BJ (cell line): ENCODE results near the gene SLC9A8. TPM values are rescaled to one million over a fixed set of nuclear protein-coding genes. Genes with fewer than 3 reads are reported as not detected.

Experiments used
- CTCF ChIA-PET: fragments of 350-600 bp; formaldehyde crosslinking; extraction: SDS; loops from one replicate; lab custom pipeline; 2021; ENCODE audit warnings: antibody characterized with exemption, inconsistent platforms; lab: Yijun Ruan, JAX
- POLR2A ChIA-PET: fragments of 300-600 bp; sonication (Branson Sonifier 250); formaldehyde crosslinking; extraction: SDS; loops from one replicate; lab custom pipeline; 2021; ENCODE audit warnings: antibody characterized with exemption; lab: Charles Lee
- DNase-seq: peaks from one replicate; pipeline ENCODE4 v3.0.0-alpha.2; 2011; ENCODE audit warnings: low read depth
- H3K27me3 ChIP-seq: 2 replicates; pipeline ENCODE4 v1.6.0; 2011; ENCODE audit warnings: low read length; ENCODE audit not compliant: control insufficient read depth, insufficient read depth
- H3K36me3 ChIP-seq: 2 replicates; pipeline ENCODE4 v1.5.1; 2011; ENCODE audit warnings: low read length; ENCODE audit not compliant: control insufficient read depth, insufficient read depth
- H3K4me3 ChIP-seq: 2 replicates; pipeline ENCODE4 v1.5.1; 2011; ENCODE audit warnings: low read depth, mild to moderate bottlenecking, control low read depth, low read length
- polyA plus RNA-seq: library from polyadenylated mRNA; depleted of rRNA; stranded (reverse); fragments of >200 nt; gene quantifications from 2 replicates; pipeline ENCODE4 v1.2.3, GENCODE V29; 2011
- TF ChIP-seq, protein P1 (sequence below): IDR thresholded peaks from 2 replicates; pipeline ENCODE4 v1.5.1; 2011; ENCODE audit warnings: low read depth, mild to moderate bottlenecking, control low read depth, inconsistent platforms, low read length, moderate library complexity; ENCODE audit not compliant: insufficient read depth

SLC9A8 gene
- polyA plus RNA-seq, 1 experiment, result 3.3 TPM

DNA sequence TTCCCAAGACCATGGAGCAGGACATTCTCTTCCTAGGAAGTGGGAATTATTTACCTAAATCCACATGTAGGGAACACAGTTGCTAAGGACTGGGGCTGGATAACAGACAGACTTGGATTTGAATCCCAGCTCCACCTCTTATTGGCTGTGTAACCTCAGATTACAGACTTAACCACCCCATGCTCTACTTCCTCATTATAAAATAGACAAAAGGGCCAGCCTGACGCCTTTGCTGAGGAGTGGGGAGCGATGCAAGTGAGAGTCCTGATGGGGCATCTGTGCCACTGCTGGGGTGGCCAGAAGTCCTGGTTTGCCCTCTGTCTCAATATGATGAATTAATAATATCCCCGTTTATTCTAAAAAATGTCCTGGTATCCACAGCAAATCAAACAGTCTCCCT, 55.9 kb downstream of the SLC9A8 start:
- H3K36me3 ChIP-seq, result peaks cover 3% of the 10 kb centered on the region; the same call in 1 of the 2 replicates
- ChIA-PET POLR2A (no interaction called here), CTCF (interaction anchor here (1.0 to 1.5 kb wide), 2 partner anchors 19 to 22 kb away, joined by 3 to 4 read pairs; no protein-coding TSS in a partner anchor)
- H3K27me3 ChIP-seq, result no peaks in the 10 kb centered on the region
- H3K4me3 ChIP-seq, result no peak overlapping the region
- TF ChIP-seq, protein P1, sequence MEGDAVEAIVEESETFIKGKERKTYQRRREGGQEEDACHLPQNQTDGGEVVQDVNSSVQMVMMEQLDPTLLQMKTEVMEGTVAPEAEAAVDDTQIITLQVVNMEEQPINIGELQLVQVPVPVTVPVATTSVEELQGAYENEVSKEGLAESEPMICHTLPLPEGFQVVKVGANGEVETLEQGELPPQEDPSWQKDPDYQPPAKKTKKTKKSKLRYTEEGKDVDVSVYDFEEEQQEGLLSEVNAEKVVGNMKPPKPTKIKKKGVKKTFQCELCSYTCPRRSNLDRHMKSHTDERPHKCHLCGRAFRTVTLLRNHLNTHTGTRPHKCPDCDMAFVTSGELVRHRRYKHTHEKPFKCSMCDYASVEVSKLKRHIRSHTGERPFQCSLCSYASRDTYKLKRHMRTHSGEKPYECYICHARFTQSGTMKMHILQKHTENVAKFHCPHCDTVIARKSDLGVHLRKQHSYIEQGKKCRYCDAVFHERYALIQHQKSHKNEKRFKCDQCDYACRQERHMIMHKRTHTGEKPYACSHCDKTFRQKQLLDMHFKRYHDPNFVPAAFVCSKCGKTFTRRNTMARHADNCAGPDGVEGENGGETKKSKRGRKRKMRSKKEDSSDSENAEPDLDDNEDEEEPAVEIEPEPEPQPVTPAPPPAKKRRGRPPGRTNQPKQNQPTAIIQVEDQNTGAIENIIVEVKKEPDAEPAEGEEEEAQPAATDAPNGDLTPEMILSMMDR, result no peak
- no peak for DNase-seq

DNA sequence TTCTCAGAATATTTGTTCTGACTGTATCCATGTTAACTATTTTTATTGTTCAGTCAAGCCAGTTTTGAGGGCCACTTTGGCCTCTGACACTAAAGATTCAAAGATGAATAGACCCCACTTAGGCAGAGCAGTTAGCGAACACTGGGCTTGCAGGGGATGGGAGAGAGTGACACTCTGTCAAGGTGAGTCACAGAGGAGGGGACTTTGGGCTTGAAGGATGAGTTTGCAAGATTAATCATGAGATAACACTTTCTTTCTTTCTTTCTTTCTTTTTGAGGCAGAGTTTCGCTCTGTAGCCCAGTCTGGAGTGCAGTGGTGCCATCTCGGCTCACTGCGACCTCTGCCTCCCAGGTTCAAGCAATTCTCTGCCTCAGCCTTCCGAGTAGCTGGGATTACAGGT, 56.3 kb downstream of the SLC9A8 start:
- ChIA-PET CTCF (interaction anchor here (1.5 kb wide), 1 partner anchor 18 kb away, joined by 4 read pairs; no protein-coding TSS in a partner anchor), POLR2A (no interaction called here)
- DNase-seq, result no peak
- H3K36me3 ChIP-seq, result peaks cover 3% of the 10 kb centered on the region; the same call in 1 of the 2 replicates
- TF ChIP-seq, protein P1, result no peak
- H3K27me3 ChIP-seq, result no peaks in the 10 kb centered on the region
- no peak overlapping the region for H3K4me3 ChIP-seq

DNA sequence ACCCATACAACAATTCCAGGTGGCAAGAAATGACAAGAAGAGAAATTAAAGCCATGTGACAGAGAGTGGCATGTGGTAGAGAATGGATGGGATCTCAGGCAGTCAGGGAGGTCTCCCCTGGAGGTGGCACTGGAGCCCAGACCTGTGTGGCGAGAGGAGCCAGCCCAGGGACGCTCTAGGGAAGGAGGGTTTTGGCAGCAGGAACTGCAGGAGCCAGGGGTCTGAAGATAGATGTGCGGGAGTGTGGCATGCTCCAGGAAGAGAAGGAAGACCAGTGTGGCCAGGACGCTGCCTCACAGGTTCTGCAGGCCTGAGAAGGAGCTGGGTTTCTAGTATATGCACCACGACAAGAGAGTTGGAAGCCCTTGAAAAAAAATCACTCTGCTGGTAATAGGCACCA, 57.6 kb downstream of the SLC9A8 start:
- Histone ChIP-seq H3K27me3 (no peaks in the 10 kb centered on the region), H3K4me3 (no peak overlapping the region), H3K36me3 (peaks cover 5% of the 10 kb centered on the region)
- DNase-seq, result no peak
- CTCF ChIA-PET, result no interaction called here
- TF ChIP-seq, protein P1, result no peak
- POLR2A ChIA-PET, result interaction anchor here (0.5 kb wide), 1 partner anchor 189 kb away, joined by 3 read pairs; no protein-coding TSS in a partner anchor

DNA sequence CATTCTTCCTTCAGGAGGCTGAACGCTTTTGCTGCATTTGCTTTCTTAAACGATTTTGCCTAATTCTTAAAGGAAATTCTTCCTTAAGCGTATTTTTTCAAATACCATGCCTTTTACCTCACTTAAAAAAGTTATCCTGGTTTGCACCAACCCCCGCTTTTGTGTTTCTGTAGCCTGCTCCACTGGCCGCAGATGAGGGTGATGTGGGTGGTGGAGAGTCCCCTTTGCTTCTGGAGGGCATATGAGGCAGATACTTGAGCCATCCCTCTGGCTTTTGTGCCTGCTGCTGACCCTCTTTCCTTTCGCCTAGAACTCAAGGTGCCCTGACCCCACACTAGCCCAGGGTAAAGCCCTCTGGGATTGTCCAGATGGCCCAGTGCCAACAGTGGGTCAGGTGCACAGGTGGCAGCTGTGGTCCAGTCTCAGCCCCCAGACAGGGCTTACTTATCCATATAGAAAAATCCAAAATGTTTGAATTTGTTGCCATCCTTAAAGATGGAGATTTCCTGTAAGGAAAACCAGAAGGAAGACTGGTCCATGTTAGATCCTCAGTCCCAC, 58.8 kb downstream of the SLC9A8 start:
- Histone ChIP-seq H3K4me3 (no peak overlapping the region), H3K27me3 (no peaks in the 10 kb centered on the region), H3K36me3 (peaks cover 5% of the 10 kb centered on the region)
- CTCF ChIA-PET, result interaction anchor here (0.6 to 1.3 kb wide), 3 partner anchors 15 to 25 kb away, joined by 3 to 5 read pairs (median 4); no protein-coding TSS in a partner anchor
- no peak for DNase-seq
- TF ChIP-seq, protein P1, result no peak
- POLR2A ChIA-PET, result no interaction called here

- H3K36me3 ChIP-seq, result peaks cover 5% of the 10 kb centered on the region
- H3K4me3 ChIP-seq, result no peak overlapping the region
- no peak for DNase-seq
- TF ChIP-seq, protein P1, result no peak
- POLR2A ChIA-PET, result no interaction called here
- H3K27me3 ChIP-seq, result no peaks in the 10 kb centered on the region
- CTCF ChIA-PET, result interaction anchor here (0.6 to 1.3 kb wide), 3 partner anchors 15 to 25 kb away, joined by 3 to 5 read pairs (median 4); no protein-coding TSS in a partner anchor
Measured at GRCh38 chr20:49872056-49872455, 59.4 kb downstream of the SLC9A8 start.
